A673 (cell line): ENCODE data around the gene GPR15LG. TPM values are rescaled to one million over a fixed set of nuclear protein-coding genes. Genes with fewer than 3 reads are reported as not detected.
A peak's percentile ranks its signal among the peaks of the same experiment; 100 is the strongest.

Experiments
- BruUV-seq: library from RNA; stranded (reverse); fragments of 400-500 nt; replicated peaks from 2 replicates; lab custom pipeline; 2021; lab: Mats Ljungman, UMichigan
- CTCF ChIA-PET: fragments of 300-600 bp; sonication (Branson Sonifier 250); formaldehyde crosslinking; loops from one replicate; lab custom pipeline; 2022; ENCODE audit warnings: antibody characterized with exemption; lab: Charles Lee
- POLR2A ChIA-PET: fragments of 300-600 bp; sonication (Branson Sonifier 250); formaldehyde crosslinking; loops from one replicate; lab custom pipeline; 2022; ENCODE audit warnings: antibody characterized with exemption; ENCODE audit not compliant: low non-redundant PET; lab: Charles Lee
- DNase-seq: peaks from one replicate; pipeline ENCODE4 v3.0.0-alpha.2; 2015; ENCODE audit warnings: low spot score
- H3K27ac ChIP-seq: fragments of 200-600 bp; sonication (generic); 2 replicates; pipeline ENCODE4 v1.5.1; 2016; ENCODE audit warnings: mixed run types, low read depth, mild to moderate bottlenecking, mixed read lengths, antibody characterized with exemption, low read length; ENCODE audit not compliant: poor library complexity, severe bottlenecking
- H3K27me3 ChIP-seq: fragments of 200-600 bp; sonication (generic); replicated peaks from 2 replicates; pipeline ENCODE4 v1.6.1; 2017; ENCODE audit warnings: mixed run types, low read depth, mild to moderate bottlenecking, mixed read lengths, antibody characterized with exemption, low read length; ENCODE audit not compliant: insufficient read depth, poor library complexity
- H3K36me3 ChIP-seq: fragments of 200-600 bp; sonication (generic); 2 replicates; pipeline ENCODE4 v1.6.1; 2016; ENCODE audit warnings: mixed run types, mild to moderate bottlenecking, mixed read lengths, antibody characterized with exemption, low read length; ENCODE audit not compliant: insufficient read depth, poor library complexity, severe bottlenecking
- H3K4me1 ChIP-seq: fragments of 200-600 bp; sonication (generic); 2 replicates; pipeline ENCODE4 v1.6.1; 2017; ENCODE audit warnings: mixed run types, mild to moderate bottlenecking, mixed read lengths, antibody characterized with exemption, low read length; ENCODE audit not compliant: insufficient read depth, poor library complexity, severe bottlenecking
- H3K4me3 ChIP-seq: fragments of 200-600 bp; sonication (generic); 2 replicates; pipeline ENCODE4 v1.5.1; 2016; ENCODE audit warnings: low read depth, mixed run types, mild to moderate bottlenecking, mixed read lengths, low read length; ENCODE audit not compliant: poor library complexity, severe bottlenecking
- H3K9me3 ChIP-seq: fragments of 200-600 bp; sonication (generic); 2 replicates; pipeline ENCODE4 v1.6.1; 2016; ENCODE audit warnings: mixed run types, low read depth, mild to moderate bottlenecking, mixed read lengths, antibody characterized with exemption, low read length; ENCODE audit not compliant: poor library complexity, severe bottlenecking
- EZH2 ChIP-seq: fragments of 200-600 bp; sonication (generic); IDR thresholded peaks from 2 replicates; pipeline ENCODE4 v1.6.1; 2017; ENCODE audit warnings: borderline replicate concordance, low read depth, mild to moderate bottlenecking, mixed read lengths, antibody characterized with exemption, low read length; ENCODE audit not compliant: poor library complexity, severe bottlenecking
- intact Hi-C: fragments of 100-400 bp; cut with micrococcal nuclease; formaldehyde crosslinking; loops from one replicate; pipeline ENCODE4 v1.10.0; 2022; ENCODE audit not compliant: unreplicated experiment
- total RNA-seq: library from RNA; stranded (reverse); gene quantifications from 2 replicates; pipeline ENCODE4 v1.2.3, GENCODE V29; 2021
- TF ChIP-seq, protein P1 (sequence below): fragments of 300-800, 200-600 bp; sonication (generic); conservative IDR thresholded peaks from 2 replicates; pipeline ENCODE4 v1.5.1; 2017; ENCODE audit warnings: low read depth, mild to moderate bottlenecking, antibody characterized with exemption, low read length, moderate library complexity, mixed read lengths

GPR15LG gene
- total RNA-seq, 1 experiment from 2014 or later = not detected

DNA sequence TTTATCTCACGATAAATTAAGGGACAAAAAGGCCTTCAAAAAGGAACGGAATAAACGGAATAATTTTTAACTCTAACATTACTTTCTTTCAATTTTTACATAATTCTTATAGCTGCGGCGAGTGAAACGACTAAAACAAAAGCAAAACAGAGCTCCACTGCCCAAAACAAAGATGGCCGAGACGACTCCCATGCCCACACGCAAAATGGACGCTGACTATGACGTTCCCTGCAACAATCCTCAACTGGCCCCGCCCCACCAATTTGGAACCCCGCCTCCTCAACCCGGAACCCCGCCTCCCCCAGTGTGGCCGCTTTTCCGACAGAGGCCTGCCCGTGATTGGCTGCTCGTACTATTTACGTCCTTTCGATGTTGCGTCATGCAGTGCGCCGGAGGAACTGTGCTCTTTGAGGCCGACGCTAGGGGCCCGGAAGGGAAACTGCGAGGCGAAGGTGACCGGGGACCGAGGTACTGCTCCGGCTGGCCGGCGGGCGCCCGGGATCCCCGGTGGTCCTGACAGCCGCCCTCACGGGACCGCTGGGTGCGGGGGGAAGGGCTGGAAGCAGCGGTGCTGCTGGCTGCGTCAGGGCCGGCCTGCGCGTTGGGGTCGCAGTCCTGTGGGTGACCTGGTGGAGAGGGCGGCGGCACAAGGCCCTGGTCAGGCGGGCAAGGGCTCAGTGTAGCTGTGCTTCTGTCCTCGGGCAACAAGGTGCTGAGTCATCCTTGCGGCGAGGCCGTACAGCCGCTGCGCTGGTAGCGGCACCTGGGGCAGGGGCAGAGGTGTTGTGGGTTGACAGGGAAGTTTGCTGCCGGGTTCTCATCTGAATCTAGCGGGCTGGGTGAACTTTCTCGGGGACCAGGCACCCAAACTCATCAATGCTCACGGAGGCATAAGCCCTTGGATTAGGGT is 34.2 kb upstream of the GPR15LG start, which contains the start of gene GHITM:
TSS of gene GHITM (plus strand) at position 384 of the 910 bp plus-strand sequence. CDS start 1,992 bp downstream, outside the sequence.
- Histone ChIP-seq H3K9me3 (no peaks in the 10 kb centered on the region), H3K36me3 (peaks cover 21% of the 10 kb centered on the region), H3K4me1 (peaks cover 7% of the 10 kb centered on the region), H3K4me3 (peak within 1 kb of the TSS; percentile 82), H3K27me3 (no peaks in the 10 kb centered on the region), H3K27ac (peak within 1 kb of the TSS; percentile 95)
- peak; percentile 98 for DNase-seq
- POLR2A ChIA-PET = interaction anchor here (0.6 kb wide), 1 partner anchor 1664 kb away, joined by 3 read pairs; no protein-coding TSS in a partner anchor
- CTCF ChIA-PET = no interaction called here
- BruUV-seq = no TSS peak
- intact Hi-C loops = no loop called here
- TF ChIP-seq EZH2 = no peak
- TF ChIP-seq, protein P1, sequence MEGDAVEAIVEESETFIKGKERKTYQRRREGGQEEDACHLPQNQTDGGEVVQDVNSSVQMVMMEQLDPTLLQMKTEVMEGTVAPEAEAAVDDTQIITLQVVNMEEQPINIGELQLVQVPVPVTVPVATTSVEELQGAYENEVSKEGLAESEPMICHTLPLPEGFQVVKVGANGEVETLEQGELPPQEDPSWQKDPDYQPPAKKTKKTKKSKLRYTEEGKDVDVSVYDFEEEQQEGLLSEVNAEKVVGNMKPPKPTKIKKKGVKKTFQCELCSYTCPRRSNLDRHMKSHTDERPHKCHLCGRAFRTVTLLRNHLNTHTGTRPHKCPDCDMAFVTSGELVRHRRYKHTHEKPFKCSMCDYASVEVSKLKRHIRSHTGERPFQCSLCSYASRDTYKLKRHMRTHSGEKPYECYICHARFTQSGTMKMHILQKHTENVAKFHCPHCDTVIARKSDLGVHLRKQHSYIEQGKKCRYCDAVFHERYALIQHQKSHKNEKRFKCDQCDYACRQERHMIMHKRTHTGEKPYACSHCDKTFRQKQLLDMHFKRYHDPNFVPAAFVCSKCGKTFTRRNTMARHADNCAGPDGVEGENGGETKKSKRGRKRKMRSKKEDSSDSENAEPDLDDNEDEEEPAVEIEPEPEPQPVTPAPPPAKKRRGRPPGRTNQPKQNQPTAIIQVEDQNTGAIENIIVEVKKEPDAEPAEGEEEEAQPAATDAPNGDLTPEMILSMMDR = peak; percentile 43

DNA sequence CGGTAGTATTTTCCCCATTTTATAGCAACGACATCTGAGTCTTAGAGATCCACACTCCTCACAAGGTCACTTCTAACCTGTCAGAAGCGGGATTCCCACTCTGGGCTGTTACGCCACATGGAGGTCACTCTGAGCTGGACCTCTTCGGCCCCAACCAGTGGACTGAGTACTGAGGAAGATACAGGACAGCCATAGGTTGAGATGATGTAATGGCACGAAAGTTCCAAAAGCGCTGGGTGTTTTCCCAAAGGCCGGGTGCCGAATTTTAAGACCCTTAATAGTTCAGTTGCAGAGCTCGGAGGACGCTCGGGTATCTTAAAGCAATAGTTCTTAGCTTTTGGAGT is 33.6 kb upstream of the GPR15LG start:
- TF ChIP-seq EZH2 = no peak
- TF ChIP-seq, protein P1 = no peak
- ChIA-PET CTCF (no interaction called here), POLR2A (no interaction called here)
- Histone ChIP-seq H3K4me1 (peaks cover 7% of the 10 kb centered on the region), H3K4me3 (peak overlapping the region; percentile 82), H3K9me3 (no peaks in the 10 kb centered on the region), H3K36me3 (peaks cover 27% of the 10 kb centered on the region), H3K27me3 (no peaks in the 10 kb centered on the region), H3K27ac (peak overlapping the region; percentile 95)
- no peak for DNase-seq
- no TSS peak for BruUV-seq
- intact Hi-C loops = no loop called here

DNA sequence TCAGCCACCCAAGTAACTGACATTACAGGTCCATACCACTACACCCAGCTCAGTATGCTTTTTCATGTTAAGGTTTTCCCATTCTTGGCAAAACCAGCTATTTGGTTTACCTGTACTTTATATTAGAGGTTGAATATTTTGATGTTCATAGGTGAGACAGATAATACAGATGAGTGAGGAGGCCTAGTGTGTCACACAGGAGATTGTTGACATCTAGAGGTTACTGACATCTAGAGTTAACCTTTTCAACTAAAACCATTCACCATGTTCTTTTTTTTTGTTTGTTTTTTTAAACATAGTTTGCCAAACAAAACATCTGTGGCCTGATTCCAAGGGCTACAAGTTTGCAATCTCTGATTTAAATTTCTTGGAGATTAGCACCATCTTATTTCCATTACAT is 26.3 kb upstream of the GPR15LG start:
- no peak overlapping the region for H3K27ac ChIP-seq
- no TSS peak for BruUV-seq
- no peaks in the 10 kb centered on the region for H3K27me3 ChIP-seq
- no peaks in the 10 kb centered on the region for H3K9me3 ChIP-seq
- intact Hi-C loops = loop anchor here (5.0 kb wide), 1 partner anchor 60 kb away; no protein-coding TSS in a partner anchor
- H3K36me3 ChIP-seq = peaks cover 90% of the 10 kb centered on the region
- TF ChIP-seq, protein P1 = no peak
- TF ChIP-seq EZH2 = no peak
- H3K4me1 ChIP-seq = no peaks in the 10 kb centered on the region
- POLR2A ChIA-PET = interaction anchor here (0.7 kb wide), 1 partner anchor 26 kb away, joined by 3 read pairs; the partner anchor contains the start of gene GPR15LG
- DNase-seq = no peak
- H3K4me3 ChIP-seq = no peak overlapping the region
- CTCF ChIA-PET = no interaction called here
